Measurements from ENCODE around the gene ABTB1.
"Not testable (repeated sequence)": the region's sequence is repeated elsewhere in the genome, so short reads cannot be mapped to it uniquely, and the experiment has no call there.

Gene ABTB1

GRCh38 chr3:127673191-127674100 lies 694 bp downstream of the ABTB1 start:
- peak; percentile 57 for DNase-seq

DNA sequence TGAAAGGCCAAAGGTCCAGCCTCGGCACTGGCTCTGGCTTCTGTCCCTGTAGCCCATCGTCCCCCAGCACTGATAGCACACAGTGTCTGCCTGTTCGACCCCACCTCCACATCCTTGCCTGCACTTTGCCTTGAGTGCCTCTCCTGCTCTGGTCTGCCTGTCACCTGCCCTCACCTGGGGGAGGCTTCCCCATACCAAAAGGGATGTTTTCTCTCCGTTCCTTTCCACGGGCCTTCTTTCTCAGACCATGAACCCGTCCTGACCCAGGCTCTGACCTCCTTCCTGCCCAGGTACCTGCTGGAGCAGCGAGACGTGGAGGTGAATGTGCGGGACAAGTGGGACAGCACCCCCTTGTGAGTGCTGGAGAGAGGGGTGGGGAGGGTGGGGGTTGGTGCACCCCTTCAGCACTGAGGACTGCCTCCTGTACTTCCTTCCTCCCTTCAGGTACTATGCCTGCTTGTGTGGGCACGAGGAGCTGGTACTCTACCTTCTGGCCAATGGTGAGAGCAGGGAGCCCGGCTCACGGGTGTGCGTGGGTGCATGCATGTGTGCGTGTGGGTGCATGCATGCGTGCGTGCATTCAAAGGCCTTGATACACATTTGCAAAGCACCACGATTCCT lies 1.5 kb downstream of the ABTB1 start:
- no peak for DNase-seq

- DNase-seq = no peak
Observed at GRCh38 chr3:127674790-127675189, 2.0 kb downstream of the ABTB1 start.

GRCh38 chr3:127675651-127676391 lies 3.1 kb downstream of the ABTB1 start:
- DNase-seq = no peak

DNA sequence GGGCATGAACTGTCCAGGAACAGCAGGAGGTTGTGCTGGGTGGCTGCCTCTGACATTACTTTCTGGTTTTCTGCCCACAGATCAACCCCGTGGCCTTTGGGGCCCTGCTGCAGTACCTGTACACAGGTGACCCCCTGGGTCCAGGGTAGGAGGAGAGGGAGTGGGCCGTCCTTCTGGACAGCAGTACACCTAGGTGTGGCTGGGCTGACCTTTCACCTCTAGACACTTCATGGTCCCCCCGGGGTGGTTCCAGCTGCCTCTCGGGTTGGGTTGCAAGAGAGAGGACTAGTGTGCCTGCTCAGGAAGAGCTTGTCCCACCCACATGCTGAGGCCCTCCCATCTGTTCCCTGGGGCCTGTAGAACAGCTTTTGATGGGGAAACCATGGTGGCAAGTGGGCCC lies 3.7 kb downstream of the ABTB1 start:
- DNase-seq = no peak

- no peak for DNase-seq
Observed at GRCh38 chr3:127676921-127677351, 4.2 kb downstream of the ABTB1 start.

DNA sequence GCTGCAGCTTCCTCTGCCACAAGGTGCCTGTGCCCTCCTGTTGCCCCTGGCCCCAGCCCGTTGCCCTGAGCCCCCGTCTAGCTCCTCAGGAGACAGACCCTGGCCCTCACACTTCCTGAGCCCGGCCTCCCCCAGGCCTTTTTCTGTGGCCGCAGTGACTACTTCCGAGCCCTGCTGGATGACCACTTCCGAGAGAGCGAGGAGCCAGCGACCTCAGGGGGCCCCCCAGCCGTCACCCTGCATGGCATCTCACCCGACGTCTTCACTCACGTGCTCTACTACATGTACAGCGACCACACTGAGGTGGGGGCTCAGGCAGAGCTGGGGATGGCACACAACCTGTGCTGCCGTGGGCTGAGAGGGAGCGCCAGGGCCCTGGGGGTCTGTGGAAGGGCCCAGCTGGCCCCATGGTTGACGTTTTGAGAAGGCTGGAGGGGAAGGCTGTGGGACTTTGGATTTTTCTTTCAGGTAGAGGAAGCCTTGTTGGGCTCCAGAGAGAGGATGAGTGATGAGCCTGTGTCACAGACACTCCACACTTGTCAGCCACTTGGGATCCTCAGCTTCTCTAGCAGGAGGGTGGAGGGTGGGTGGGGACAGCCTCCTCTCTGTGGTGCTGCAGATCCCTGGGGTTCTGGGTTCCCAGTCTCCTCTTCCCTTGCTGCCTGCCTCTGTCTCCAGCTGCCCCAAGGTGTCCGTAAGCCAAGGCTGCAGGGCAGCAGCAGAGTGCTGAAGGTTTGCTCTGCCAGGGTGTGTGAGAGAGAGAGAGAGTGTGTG lies 5.0 kb downstream of the ABTB1 start:
- no peak for DNase-seq

- no peak for DNase-seq
Observed at GRCh38 chr3:127678315-127678599, 5.5 kb downstream of the ABTB1 start.

GRCh38 chr3:127678611-127679533 lies 6.1 kb downstream of the ABTB1 start:
- no peak for DNase-seq

DNA sequence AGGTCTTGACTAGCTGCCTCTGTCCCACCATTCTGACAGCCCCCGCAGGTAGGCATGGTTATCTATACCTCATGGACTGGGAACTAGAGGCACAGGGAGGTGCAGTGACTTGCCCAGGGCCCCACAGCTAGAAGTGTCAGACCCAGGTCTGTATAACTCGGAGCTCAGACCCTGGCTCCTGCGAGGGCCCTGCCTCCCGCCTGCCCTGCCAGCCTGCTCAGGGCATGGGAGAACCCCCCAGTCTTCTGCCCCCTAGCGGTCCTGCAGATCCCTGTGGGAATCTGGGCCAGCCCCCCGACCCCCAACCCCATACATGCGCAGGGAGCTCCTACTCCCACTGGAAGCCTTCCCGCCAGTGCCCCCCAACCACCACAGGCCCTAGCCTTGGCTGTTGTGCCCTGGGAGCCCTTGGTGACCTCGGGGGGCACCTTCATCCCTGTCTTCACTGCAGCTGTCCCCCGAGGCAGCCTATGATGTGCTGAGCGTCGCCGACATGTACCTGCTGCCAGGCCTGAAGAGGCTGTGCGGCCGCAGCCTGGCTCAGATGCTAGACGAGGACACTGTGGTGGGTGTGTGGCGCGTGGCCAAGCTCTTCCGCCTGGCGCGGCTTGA lies 6.9 kb downstream of the ABTB1 start:
- no peak for DNase-seq

GRCh38 chr3:127680146-127680661 lies 7.5 kb downstream of the ABTB1 start:
- no peak for DNase-seq

GRCh38 chr3:127680798-127681221 lies 8.1 kb downstream of the ABTB1 start:
- DNase-seq = no peak

GRCh38 chr3:127682175-127682554 lies 9.4 kb downstream of the ABTB1 start:
- DNase-seq = not testable (repeated sequence)

- no peak for DNase-seq
Observed at GRCh38 chr3:127682561-127682960, 9.8 kb downstream of the ABTB1 start.

DNA sequence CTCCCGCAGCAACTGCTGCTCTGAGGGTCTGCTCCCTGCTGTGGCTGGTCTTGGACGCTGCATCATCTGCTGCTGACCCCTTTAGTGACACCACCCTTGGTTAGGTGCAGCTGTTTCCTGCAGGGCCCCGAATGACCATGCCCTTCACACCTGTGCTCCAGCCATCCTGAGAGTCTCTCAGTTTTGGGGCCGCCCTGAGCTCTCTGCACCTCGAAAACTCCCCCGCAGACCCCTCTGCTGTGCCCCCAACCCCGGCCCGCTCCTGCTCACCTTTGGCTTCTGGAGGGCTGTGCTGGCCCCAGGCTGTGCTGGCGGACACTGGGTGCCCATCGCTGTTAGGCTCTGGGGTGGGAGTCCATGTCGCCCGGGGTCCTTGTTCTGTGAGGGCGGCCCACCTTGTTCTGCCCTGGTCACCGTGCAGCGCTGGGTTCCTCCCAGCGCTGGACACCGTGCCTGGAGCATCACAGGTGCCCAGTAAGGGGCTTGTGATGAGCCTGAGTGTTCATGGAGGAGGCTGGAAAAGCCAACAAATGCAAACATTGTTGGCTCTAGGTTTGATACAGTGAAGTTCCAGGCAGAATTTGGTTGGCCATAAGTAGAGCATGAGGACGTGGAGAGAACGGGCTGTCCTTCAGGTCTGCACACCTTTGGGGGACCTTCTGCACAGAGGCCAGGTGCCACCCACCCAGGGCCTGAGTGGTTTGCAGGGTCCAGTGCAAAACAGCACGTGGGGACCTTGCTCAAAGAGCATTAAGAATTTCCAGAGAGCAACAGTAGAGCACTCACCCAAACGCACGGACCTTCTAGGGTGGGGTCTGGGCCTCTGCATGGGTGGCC lies 12.3 kb downstream of the ABTB1 start:
- DNase-seq = no peak

DNA sequence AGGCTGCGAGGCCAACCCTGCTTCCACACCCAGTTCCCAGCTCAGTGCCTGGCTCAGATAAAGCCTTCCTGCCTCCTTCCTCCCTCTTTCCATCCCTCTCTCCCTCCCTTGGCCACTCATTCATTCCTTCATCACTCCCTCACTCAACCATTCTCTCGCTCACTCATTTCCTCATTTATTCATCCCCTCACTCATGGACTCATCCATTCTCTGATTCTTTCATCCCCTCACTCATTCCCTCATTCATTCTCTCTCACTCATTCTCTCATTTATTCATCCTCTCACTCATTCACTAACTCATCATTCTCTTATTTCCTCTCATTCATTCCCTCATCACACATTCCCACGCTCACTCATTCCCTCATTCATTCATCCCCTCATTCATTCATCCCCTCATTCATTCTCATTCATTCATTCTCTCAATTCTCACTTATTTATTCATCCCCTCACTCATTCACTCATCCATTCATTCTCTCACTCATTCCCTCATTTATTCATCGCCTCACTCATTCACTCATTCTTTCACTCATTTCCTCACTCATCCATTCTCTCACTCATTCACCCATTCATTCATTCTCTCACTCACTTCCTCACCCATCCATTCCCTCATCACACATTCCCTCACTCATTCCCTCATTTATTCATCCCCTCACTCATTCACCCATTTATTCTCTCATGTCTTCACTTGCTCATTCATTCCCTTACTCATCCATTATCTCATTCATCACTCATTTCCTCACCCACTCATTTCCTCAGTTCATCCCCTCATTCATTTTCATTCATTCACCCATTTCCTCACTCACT lies 13.2 kb downstream of the ABTB1 start:
- DNase-seq = no peak

DNA sequence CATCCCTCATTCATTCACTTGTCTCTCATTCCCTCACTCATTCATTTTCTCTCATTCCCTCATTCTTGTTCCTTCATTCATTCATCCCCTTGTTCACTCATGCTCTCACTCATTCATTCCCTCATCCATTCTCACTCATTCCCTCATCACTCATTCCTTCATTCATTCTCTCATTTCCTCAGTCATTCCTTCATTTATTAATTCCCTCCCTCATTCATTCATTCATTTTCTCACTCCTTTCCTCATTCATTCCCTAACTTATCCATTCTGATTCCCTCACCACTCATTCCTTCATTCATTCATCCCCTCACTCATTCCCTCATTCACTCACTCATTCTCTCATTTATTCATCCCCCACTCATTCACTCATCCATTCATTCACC lies 13.8 kb downstream of the ABTB1 start:
- DNase-seq = no peak

DNA sequence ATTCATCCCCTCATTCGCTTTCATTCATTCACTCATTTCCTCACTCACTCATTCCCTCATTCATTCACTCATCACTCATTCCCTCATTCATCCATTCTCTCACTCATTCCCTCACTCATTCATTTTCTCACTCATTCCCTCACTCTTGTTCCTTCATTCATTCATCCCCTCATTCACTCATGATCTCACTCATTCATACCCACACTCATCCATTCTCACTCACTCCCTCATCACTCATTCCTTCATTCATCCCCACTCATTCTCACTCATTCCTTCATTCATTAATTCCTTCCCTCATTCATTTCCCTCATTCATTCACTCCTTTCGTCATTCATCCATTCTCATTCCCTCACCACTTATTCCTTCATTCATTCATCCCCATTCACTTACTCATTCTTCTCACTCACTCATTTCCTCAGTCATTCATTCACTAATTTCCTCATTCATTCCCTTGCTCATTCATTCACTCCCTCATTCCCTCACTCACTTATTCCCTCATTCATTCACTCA lies 14.5 kb downstream of the ABTB1 start:
- no peak for DNase-seq

DNA sequence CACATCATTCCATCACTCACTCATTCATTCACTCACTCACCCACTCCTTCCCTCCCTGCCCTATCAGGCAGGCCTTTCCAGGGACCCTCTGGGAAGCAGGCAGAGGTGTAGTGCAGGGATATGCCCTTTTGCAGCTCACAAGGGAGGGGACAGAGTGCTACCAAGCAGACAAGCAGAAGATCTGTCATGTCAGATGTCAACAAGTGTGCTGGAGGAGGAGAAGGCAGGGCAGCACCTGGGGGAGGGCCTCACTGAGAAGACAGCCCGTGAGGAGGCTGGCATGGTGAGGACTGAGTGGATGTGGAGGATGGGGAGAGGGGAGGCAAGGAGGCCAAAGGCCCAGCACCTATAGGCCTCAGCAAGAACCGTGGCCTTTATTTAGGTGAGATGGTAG lies 15.3 kb downstream of the ABTB1 start:
- no peak for DNase-seq
